PC-9 (cell line): ENCODE data around the gene AGRN. TPM values are rescaled to one million over a fixed set of nuclear protein-coding genes. Genes with fewer than 3 reads are reported as not detected.

Source experiments
- BruUV-seq: library from RNA; stranded (reverse); fragments of 400-500 nt; replicated peaks from 2 replicates; lab custom pipeline; 2021; lab: Mats Ljungman, UMichigan
- CTCF ChIA-PET: fragments of 300-600 bp; sonication (Branson Sonifier 250); formaldehyde crosslinking; loops from one replicate; lab custom pipeline; 2022; ENCODE audit warnings: antibody characterized with exemption; lab: Charles Lee
- POLR2A ChIA-PET: fragments of 300-600 bp; sonication (Branson Sonifier 250); formaldehyde crosslinking; loops from one replicate; lab custom pipeline; 2022; ENCODE audit warnings: antibody characterized with exemption; ENCODE audit not compliant: unreplicated experiment; lab: Charles Lee
- DNase-seq, 2 experiments: peaks; one replicate each; pipeline versions ENCODE4 v3.0.0 to v3.0.0-alpha.2; 2015 to 2022; ENCODE audit warnings: mixed read lengths in 1 of 2
- H2AFZ ChIP-seq: fragments of 200-600 bp; sonication (generic); 2 replicates; pipeline ENCODE4 v1.8.1; 2017; ENCODE audit warnings: antibody characterized with exemption
- H3F3A ChIP-seq: fragments of 200-600 bp; sonication (generic); 2 replicates; pipeline ENCODE4 v1.8.1; 2017; ENCODE audit warnings: antibody characterized with exemption, mild to moderate bottlenecking, low read depth; ENCODE audit not compliant: insufficient read depth
- H3K27ac ChIP-seq: fragments of 200-600 bp; sonication (generic); 2 replicates; pipeline ENCODE4 v1.6.1; 2016; ENCODE audit warnings: mixed run types
- H3K27me3 ChIP-seq: fragments of 200-600 bp; sonication (generic); 2 replicates; pipeline ENCODE4 v1.6.1; 2016; ENCODE audit warnings: low read depth, mixed run types; ENCODE audit not compliant: insufficient read depth
- H3K36me3 ChIP-seq: fragments of 200-600 bp; sonication (generic); 2 replicates; pipeline ENCODE4 v1.6.1; 2016; ENCODE audit warnings: low read depth, mixed run types
- H3K4me1 ChIP-seq: fragments of 200-600 bp; sonication (generic); replicated peaks from 2 replicates; pipeline ENCODE4 v1.6.1; 2016; ENCODE audit warnings: mixed run types; ENCODE audit not compliant: insufficient read depth
- H3K4me2 ChIP-seq: fragments of 200-600 bp; sonication (generic); 2 replicates; pipeline ENCODE4 v1.6.1; 2017; ENCODE audit warnings: mixed run types
- H3K4me3 ChIP-seq: fragments of 200-600 bp; sonication (generic); 2 replicates; pipeline ENCODE4 v1.6.1; 2016; ENCODE audit warnings: mixed run types
- H3K79me2 ChIP-seq: fragments of 200-600 bp; sonication (generic); 2 replicates; pipeline ENCODE4 v1.6.1; 2017; ENCODE audit warnings: low read depth, mixed run types
- H3K9me2 ChIP-seq: fragments of 200-600 bp; sonication (generic); 2 replicates; pipeline ENCODE4 v1.8.1; 2017; ENCODE audit warnings: mild to moderate bottlenecking; ENCODE audit not compliant: insufficient read depth
- H3K9me3 ChIP-seq: fragments of 200-600 bp; sonication (generic); 2 replicates; pipeline ENCODE4 v1.8.1; 2016; ENCODE audit warnings: low read depth; ENCODE audit not compliant: insufficient read depth
- H4K20me1 ChIP-seq: fragments of 200-600 bp; sonication (generic); 2 replicates; pipeline ENCODE4 v1.8.1; 2017; ENCODE audit not compliant: insufficient read depth
- EZH2 ChIP-seq: fragments of 200-600 bp; sonication (generic); IDR thresholded peaks from 2 replicates; pipeline ENCODE4 v1.8.0; 2017; ENCODE audit warnings: antibody characterized with exemption, low read depth
- intact Hi-C: fragments of 100-400 bp; cut with micrococcal nuclease; formaldehyde crosslinking; loops from one replicate; pipeline ENCODE4 v1.10.0; 2022; ENCODE audit not compliant: unreplicated experiment
- total RNA-seq: library from RNA; stranded (reverse); gene quantifications from 2 replicates; pipeline ENCODE4 v1.2.3, GENCODE V29; 2021
- TF ChIP-seq, protein P1 (sequence below): fragments of 200-600 bp; sonication (generic); conservative IDR thresholded peaks from 2 replicates; pipeline ENCODE4 v1.6.1; 2017; ENCODE audit warnings: mixed run types, antibody characterized with exemption, mild to moderate bottlenecking, moderate library complexity

Gene AGRN
- total RNA-seq, 1 experiment from 2014 or later: 278 TPM

DNA sequence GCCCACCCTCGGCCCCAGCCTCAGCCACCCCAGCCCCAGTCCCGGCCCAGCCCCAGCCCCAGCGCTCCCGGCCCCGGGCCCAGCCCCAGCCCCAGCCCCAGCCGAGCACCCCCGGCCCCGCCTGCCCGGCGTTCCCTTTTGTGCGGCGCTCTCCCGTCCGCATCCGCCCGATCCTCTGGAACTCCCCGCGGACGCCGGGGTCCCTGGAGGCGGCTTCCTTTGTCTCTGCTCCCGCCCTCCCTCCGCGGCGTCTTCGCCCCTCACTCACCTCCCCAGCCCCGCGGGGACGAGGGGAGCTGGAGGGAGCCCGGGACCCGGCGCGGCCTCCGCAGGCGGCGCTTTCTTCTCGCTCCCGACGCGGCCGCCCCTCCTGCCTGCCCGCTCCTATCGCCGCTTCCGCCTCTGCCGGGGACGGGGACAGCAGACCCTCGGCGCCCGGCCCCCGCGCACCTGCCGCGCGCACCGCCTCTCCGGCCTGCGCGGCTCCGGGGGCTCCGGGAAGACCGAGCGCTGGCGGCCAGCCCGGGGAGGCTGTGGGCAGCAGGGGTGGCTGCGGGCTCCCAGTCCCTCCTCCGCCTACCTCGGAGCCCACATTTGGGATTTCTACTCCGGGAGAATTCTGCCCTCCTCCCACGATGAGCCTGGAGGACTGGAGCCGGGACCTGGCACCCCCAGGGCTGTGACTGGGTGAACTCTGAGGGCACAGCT, 14.0 kb downstream of the AGRN start:
- no TSS peak for BruUV-seq
- no peak overlapping the region for H2AFZ ChIP-seq
- H3K27ac ChIP-seq: no peak overlapping the region
- TF ChIP-seq, protein P1, sequence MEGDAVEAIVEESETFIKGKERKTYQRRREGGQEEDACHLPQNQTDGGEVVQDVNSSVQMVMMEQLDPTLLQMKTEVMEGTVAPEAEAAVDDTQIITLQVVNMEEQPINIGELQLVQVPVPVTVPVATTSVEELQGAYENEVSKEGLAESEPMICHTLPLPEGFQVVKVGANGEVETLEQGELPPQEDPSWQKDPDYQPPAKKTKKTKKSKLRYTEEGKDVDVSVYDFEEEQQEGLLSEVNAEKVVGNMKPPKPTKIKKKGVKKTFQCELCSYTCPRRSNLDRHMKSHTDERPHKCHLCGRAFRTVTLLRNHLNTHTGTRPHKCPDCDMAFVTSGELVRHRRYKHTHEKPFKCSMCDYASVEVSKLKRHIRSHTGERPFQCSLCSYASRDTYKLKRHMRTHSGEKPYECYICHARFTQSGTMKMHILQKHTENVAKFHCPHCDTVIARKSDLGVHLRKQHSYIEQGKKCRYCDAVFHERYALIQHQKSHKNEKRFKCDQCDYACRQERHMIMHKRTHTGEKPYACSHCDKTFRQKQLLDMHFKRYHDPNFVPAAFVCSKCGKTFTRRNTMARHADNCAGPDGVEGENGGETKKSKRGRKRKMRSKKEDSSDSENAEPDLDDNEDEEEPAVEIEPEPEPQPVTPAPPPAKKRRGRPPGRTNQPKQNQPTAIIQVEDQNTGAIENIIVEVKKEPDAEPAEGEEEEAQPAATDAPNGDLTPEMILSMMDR: no peak
- TF ChIP-seq EZH2: no peak
- H3K79me2 ChIP-seq: no peaks in the 10 kb centered on the region
- peaks cover 9% of the 10 kb centered on the region; the same call in 1 of the 2 replicates for H3F3A ChIP-seq
- POLR2A ChIA-PET: no interaction called here
- H3K36me3 ChIP-seq: no peaks in the 10 kb centered on the region
- intact Hi-C loops: no loop called here
- H4K20me1 ChIP-seq: peaks cover 42% of the 10 kb centered on the region
- no peak overlapping the region for H3K4me2 ChIP-seq
- H3K9me3 ChIP-seq: no peaks in the 10 kb centered on the region
- H3K4me3 ChIP-seq: no peak overlapping the region
- no peaks in the 10 kb centered on the region for H3K27me3 ChIP-seq
- DNase-seq: no peak
- CTCF ChIA-PET: no interaction called here
- H3K9me2 ChIP-seq: no peaks in the 10 kb centered on the region
- H3K4me1 ChIP-seq: no peaks in the 10 kb centered on the region

DNA sequence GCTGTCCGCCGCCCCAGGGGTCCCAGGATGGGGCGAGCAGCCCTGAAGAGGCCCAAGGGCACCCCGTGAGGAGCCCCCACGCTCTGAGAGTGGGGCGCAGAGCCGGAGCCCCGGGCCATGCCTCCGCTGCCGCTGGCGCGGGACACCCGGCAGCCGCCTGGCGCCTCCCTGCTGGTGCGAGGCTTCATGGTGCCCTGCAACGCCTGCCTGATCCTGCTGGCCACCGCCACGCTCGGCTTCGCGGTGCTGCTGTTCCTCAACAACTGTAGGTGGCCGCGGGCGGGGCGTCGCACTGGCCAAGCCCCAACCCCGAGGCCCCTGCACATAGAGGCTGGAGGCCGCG, 14.5 kb downstream of the AGRN start:
- CTCF ChIA-PET: no interaction called here

DNA sequence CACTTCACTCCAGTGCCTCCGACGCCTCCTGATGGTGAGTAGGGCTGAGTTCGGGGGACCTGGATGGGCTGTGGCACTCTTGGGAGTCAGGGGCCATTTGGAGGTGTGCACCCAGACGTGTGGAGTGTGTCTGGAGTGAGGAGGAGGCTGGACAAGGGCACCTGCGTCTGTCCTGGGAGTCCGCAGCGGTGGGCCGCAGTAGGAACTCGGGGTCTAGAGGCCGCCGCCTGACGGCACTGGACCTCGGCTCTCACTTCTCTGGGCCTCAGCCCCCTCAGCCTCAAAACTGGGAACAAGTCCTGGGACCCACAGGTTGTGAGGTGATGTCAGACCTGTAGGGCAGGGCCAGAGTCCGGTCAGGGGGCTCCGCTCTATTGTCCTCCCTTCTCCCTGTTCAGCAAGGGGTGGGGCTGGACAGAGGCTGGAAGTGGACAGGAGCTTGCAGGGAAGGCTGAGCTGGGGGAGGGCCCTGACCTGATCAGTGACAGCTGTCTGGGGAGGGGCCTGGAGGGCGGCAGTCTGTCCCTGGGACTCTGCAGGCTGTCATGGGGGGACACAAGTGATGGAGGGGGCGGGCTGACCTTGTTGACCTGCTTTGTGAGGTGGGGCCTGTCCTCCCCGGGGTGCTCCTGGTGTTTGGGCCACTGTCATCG, 15.5 kb downstream of the AGRN start:
- no peaks in the 10 kb centered on the region for H3K79me2 ChIP-seq
- POLR2A ChIA-PET: no interaction called here
- no peak overlapping the region for H3K27ac ChIP-seq
- H3K9me2 ChIP-seq: no peaks in the 10 kb centered on the region
- H3K9me3 ChIP-seq: no peaks in the 10 kb centered on the region
- no peak overlapping the region for H3K4me2 ChIP-seq
- CTCF ChIA-PET: no interaction called here
- no peaks in the 10 kb centered on the region for H3K4me1 ChIP-seq
- DNase-seq: no peak
- no peak overlapping the region for H2AFZ ChIP-seq
- intact Hi-C loops: no loop called here
- H3K4me3 ChIP-seq: no peak overlapping the region
- no peaks in the 10 kb centered on the region for H3K36me3 ChIP-seq
- BruUV-seq: no TSS peak
- TF ChIP-seq, protein P1: no peak
- TF ChIP-seq EZH2: no peak
- peaks cover 9% of the 10 kb centered on the region; the same call in 1 of the 2 replicates for H3F3A ChIP-seq
- no peaks in the 10 kb centered on the region for H3K27me3 ChIP-seq
- H4K20me1 ChIP-seq: peaks cover 56% of the 10 kb centered on the region

More for the DNA sequence above, 14.5 kb downstream of the AGRN start:
- BruUV-seq: no TSS peak
- no peaks in the 10 kb centered on the region for H3K9me2 ChIP-seq
- H3K36me3 ChIP-seq: no peaks in the 10 kb centered on the region
- no peak overlapping the region for H3K27ac ChIP-seq
- intact Hi-C loops: no loop called here
- no peaks in the 10 kb centered on the region for H3K4me1 ChIP-seq
- POLR2A ChIA-PET: no interaction called here
- no peak overlapping the region for H3K4me2 ChIP-seq
- H3K4me3 ChIP-seq: no peak overlapping the region
- no peaks in the 10 kb centered on the region for H3K79me2 ChIP-seq
- no peaks in the 10 kb centered on the region for H3K27me3 ChIP-seq
- peaks cover 9% of the 10 kb centered on the region; the same call in 1 of the 2 replicates for H3F3A ChIP-seq
- no peak overlapping the region for H2AFZ ChIP-seq
- TF ChIP-seq EZH2: no peak
- TF ChIP-seq, protein P1: no peak
- peaks cover 46% of the 10 kb centered on the region for H4K20me1 ChIP-seq
- no peaks in the 10 kb centered on the region for H3K9me3 ChIP-seq
- DNase-seq: no peak
